ENCODE data around the gene RYR1. TPM values are rescaled to one million over a fixed set of nuclear protein-coding genes. Genes with fewer than 3 reads are reported as not detected.

The RYR1 gene
- total and polyA plus RNA-seq, 10 of the 15 experiments (the other 5 are each of a cell fraction or from before 2014, with no cell fraction given) = under 0.01 to 0.32 (median 0.07) TPM; not detected in 1

GRCh38 chr19:38588041-38588440 lies 154.6 kb downstream of the RYR1 start:
- Histone ChIP-seq H3K27me3 (replicated peaks in 1 of 2; ENCODE audit: control insufficient read depth in 2 of 2, insufficient read depth in 2 of 2, low read length in 1 of 2) (no peaks in the 10 kb centered on the region), H3K27ac (ENCODE audit: control insufficient read depth, insufficient read depth) (no peak overlapping the region), H3K4me3 (no peak overlapping the region), H2AFZ (ENCODE audit: control insufficient read depth, low read depth, low read length) (no peak overlapping the region), H3K79me2 (ENCODE audit: control insufficient read depth, insufficient read depth, low read length) (no peaks in the 10 kb centered on the region), H3K4me1 (ENCODE audit: control insufficient read depth, insufficient read depth, low read length) (peaks cover 18% of the 10 kb centered on the region), H3K9ac (ENCODE audit: control insufficient read depth, insufficient read depth, low read length) (no peak overlapping the region), H4K20me1 (ENCODE audit: control insufficient read depth, insufficient read depth) (no peaks in the 10 kb centered on the region), H3K36me3 (ENCODE audit: control insufficient read depth in 2 of 2, insufficient read depth in 2 of 2, low read length in 1 of 2) (peaks cover 4 to 6% of the 10 kb centered on the region in 2 experiments; a peak in 3 of 4 replicates), H3K4me2 (ENCODE audit: control insufficient read depth, insufficient read depth) (no peak overlapping the region), H3K9me3 (replicated peaks; ENCODE audit: control insufficient read depth, insufficient read depth, low read length) (no peaks in the 10 kb centered on the region)
- ATAC-seq = no peak
- in situ Hi-C loops (cut with MboI) (no loop called here), intact Hi-C loops (cut with micrococcal nuclease; ENCODE audit: unreplicated experiment) (no loop called here)
- FAIRE-seq = no peak
- 46% methylated on average over 2 of the region's 2 CpGs for WGBS (ENCODE audit: insufficient coverage, insufficient replicate concordance, low lambda C conversion rate, missing lambda C conversion rate)
- BruUV-seq (replicated peaks) = TSS peak; percentile 49
- ChIA-PET CTCF (interaction anchor here (0.6 to 1.1 kb wide), 3 partner anchors 28 to 73 kb away, joined by 3 to 4 read pairs (median 3); no protein-coding TSS in a partner anchor), RAD21 (ENCODE audit: unreplicated experiment) (no interaction called here), SMC1A (ENCODE audit: uncharacterized antibody, unreplicated experiment) (no interaction called here), POLR2A (interaction anchor here (0.8 to 1.0 kb wide), 2 partner anchors 20 to 60 kb away, joined by 3 read pairs; no protein-coding TSS in a partner anchor)
- DNase-seq (ENCODE audit: low read depth, low spot score) = no peak
- TF ChIP-seq, protein P1, sequence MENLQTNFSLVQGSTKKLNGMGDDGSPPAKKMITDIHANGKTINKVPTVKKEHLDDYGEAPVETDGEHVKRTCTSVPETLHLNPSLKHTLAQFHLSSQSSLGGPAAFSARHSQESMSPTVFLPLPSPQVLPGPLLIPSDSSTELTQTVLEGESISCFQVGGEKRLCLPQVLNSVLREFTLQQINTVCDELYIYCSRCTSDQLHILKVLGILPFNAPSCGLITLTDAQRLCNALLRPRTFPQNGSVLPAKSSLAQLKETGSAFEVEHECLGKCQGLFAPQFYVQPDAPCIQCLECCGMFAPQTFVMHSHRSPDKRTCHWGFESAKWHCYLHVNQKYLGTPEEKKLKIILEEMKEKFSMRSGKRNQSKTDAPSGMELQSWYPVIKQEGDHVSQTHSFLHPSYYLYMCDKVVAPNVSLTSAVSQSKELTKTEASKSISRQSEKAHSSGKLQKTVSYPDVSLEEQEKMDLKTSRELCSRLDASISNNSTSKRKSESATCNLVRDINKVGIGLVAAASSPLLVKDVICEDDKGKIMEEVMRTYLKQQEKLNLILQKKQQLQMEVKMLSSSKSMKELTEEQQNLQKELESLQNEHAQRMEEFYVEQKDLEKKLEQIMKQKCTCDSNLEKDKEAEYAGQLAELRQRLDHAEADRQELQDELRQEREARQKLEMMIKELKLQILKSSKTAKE (IDR thresholded peaks at IDR 0.05; ENCODE audit: low read depth, poor library complexity, severe bottlenecking) = no peak
- no peak for TF ChIP-seq SPI1 (IDR thresholded peaks at IDR 0.05; ENCODE audit: borderline replicate concordance, insufficient read depth, low read depth, low read length)
- no peak for TF ChIP-seq TBL1XR1 (IDR thresholded peaks at IDR 0.05; ENCODE audit: low read depth, low read length)
- TF ChIP-seq ZNF217 (IDR thresholded peaks at IDR 0.05) = no peak
- TF ChIP-seq STAT3 (IDR thresholded peaks at IDR 0.05; ENCODE audit: low read depth, low read length) = no peak
- TF ChIP-seq ZNF687 (IDR thresholded peaks at IDR 0.05) = no peak
- no peak for TF ChIP-seq FOXM1 (IDR thresholded peaks at IDR 0.05; ENCODE audit: low read depth, low read length)
- no peak for TF ChIP-seq EZH2 (IDR thresholded peaks at IDR 0.05; ENCODE audit: borderline replicate concordance, control insufficient read depth, low read depth, low read length)
- TF ChIP-seq NFXL1 (IDR thresholded peaks at IDR 0.05; ENCODE audit: borderline replicate concordance) = no peak
- TF ChIP-seq NFYA (IDR thresholded peaks at IDR 0.05; ENCODE audit: borderline replicate concordance, low read depth, low read length) = no peak
